Endothelial cell of umbilical vein (primary cell): ENCODE results near the gene LGALS3. TPM values are rescaled to one million over a fixed set of nuclear protein-coding genes. Genes with fewer than 3 reads are reported as not detected.

Source experiments
- BruUV-seq: library from RNA; stranded (reverse); fragments of 400-500 nt; replicated peaks from 2 replicates; lab custom pipeline; 2021; lab: Mats Ljungman, UMichigan
- CTCF ChIA-PET: fragments of 300-600, 350-600 bp; sonication (Branson Sonifier 250); formaldehyde crosslinking; loops from one replicate; lab custom pipeline; 2021; ENCODE audit warnings: antibody characterized with exemption, inconsistent platforms; lab: Charles Lee
- POLR2A ChIA-PET: fragments of 300-600, 350-600 bp; sonication (Branson Sonifier 250); formaldehyde crosslinking; loops from one replicate; lab custom pipeline; 2021; ENCODE audit warnings: antibody characterized with exemption, inconsistent platforms; lab: Charles Lee
- DNase-seq: peaks from one replicate; pipeline ENCODE4 v3.0.0-alpha.2; 2011; ENCODE audit warnings: low read depth, low spot score
- FAIRE-seq: peaks from 2 replicates; lab custom pipeline; 2011; peaks lifted over from hg19 to GRCh38; lab: Jason Lieb, UNC
- H2AFZ ChIP-seq: 2 replicates; pipeline ENCODE4 v1.6.0; 2012; ENCODE audit warnings: low read depth, low read length, control low read depth, inconsistent platforms
- H3K27ac ChIP-seq: 2 replicates; pipeline ENCODE4 v1.5.1; 2011; ENCODE audit warnings: low read depth, mild to moderate bottlenecking, control low read depth, low read length, moderate library complexity; ENCODE audit not compliant: insufficient read depth
- H3K27me3 ChIP-seq, 2 experiments: 2 replicates each; pipeline versions ENCODE4 v1.6.0 to v1.6.1; 2011; ENCODE audit warnings: low read length in 2 of 2, mixed read lengths in 1 of 2; ENCODE audit not compliant: control insufficient read depth in 2 of 2, insufficient read depth in 2 of 2
- H3K36me3 ChIP-seq, 2 experiments: 2 replicates in 1 of 2; 3 replicates in 1 of 2; pipeline ENCODE4 v1.5.1; 2011; ENCODE audit warnings: low read length in 2 of 2, mild to moderate bottlenecking in 1 of 2, moderate library complexity in 1 of 2; ENCODE audit not compliant: control insufficient read depth in 2 of 2, insufficient read depth in 2 of 2; ENCODE audit errors: extremely low read depth in 1 of 2
- H3K4me1 ChIP-seq: 3 replicates; pipeline ENCODE4 v1.5.1; 2011; ENCODE audit warnings: mild to moderate bottlenecking, low read length; ENCODE audit not compliant: control insufficient read depth, insufficient read depth; ENCODE audit errors: extremely low read depth
- H3K4me2 ChIP-seq: 2 replicates; pipeline ENCODE4 v1.6.1; 2011; ENCODE audit warnings: low read length, control low read depth, mixed read lengths; ENCODE audit not compliant: insufficient read depth
- H3K4me3 ChIP-seq, 3 experiments: fragments of 200-600 bp in 1 of 3; sonication (generic), shearing (Covaris generic) in 1 of 3; replicated peaks in 1 of 3; 2 replicates each; pipeline ENCODE4 v1.5.1; 2011 to 2016; ENCODE audit warnings: control low read depth in 3 of 3, low read length in 3 of 3, mild to moderate bottlenecking in 2 of 3, inconsistent platforms in 1 of 3, low read depth in 1 of 3, moderate library complexity in 1 of 3; ENCODE audit not compliant: insufficient read depth in 1 of 3
- H3K79me2 ChIP-seq: 2 replicates; pipeline ENCODE4 v1.6.0; 2012; ENCODE audit warnings: low read length, inconsistent platforms; ENCODE audit not compliant: control insufficient read depth, insufficient read depth
- H3K9ac ChIP-seq: replicated peaks from 2 replicates; pipeline ENCODE3; 2011; ENCODE audit warnings: low read length, control low read depth; ENCODE audit not compliant: insufficient read depth; ENCODE audit errors: extremely low read depth
- H3K9me1 ChIP-seq: replicated peaks from 3 replicates; pipeline ENCODE4 v1.6.0; 2011; ENCODE audit warnings: mild to moderate bottlenecking, low read length; ENCODE audit not compliant: control insufficient read depth, insufficient read depth; ENCODE audit errors: extremely low read depth
- H3K9me3 ChIP-seq: replicated peaks from 2 replicates; pipeline ENCODE4 v1.5.1; 2012; ENCODE audit warnings: low read length, inconsistent platforms; ENCODE audit not compliant: control insufficient read depth, insufficient read depth
- H4K20me1 ChIP-seq: replicated peaks from 2 replicates; pipeline ENCODE3; 2011; ENCODE audit warnings: mild to moderate bottlenecking, low read length; ENCODE audit not compliant: control insufficient read depth, insufficient read depth; ENCODE audit errors: extremely low read depth
- EZH2 ChIP-seq: IDR thresholded peaks from 2 replicates; pipeline ENCODE4 v1.6.1; 2012; ENCODE audit warnings: borderline replicate concordance, low read depth, mild to moderate bottlenecking, moderate library complexity, low read length, inconsistent platforms; ENCODE audit not compliant: severe bottlenecking
- FOS ChIP-seq: IDR thresholded peaks from 2 replicates; pipeline ENCODE4 v1.6.1; 2011; ENCODE audit warnings: mild to moderate bottlenecking, low read length, moderate library complexity, borderline replicate concordance; ENCODE audit not compliant: insufficient read depth
- GATA2 ChIP-seq: IDR thresholded peaks from 2 replicates; pipeline ENCODE4 v1.7.0; 2011; ENCODE audit warnings: low read depth, mild to moderate bottlenecking, moderate library complexity, mixed read lengths, low read length; ENCODE audit not compliant: insufficient read length, insufficient read depth
- JUN ChIP-seq: IDR thresholded peaks from 2 replicates; pipeline ENCODE4 v1.6.1; 2011; ENCODE audit warnings: borderline replicate concordance, low read depth; ENCODE audit not compliant: insufficient read length, insufficient read depth
- MAX ChIP-seq: IDR thresholded peaks from 2 replicates; pipeline ENCODE4 v1.6.1; 2011; ENCODE audit not compliant: insufficient read depth, insufficient read length
- MYC ChIP-seq: IDR thresholded peaks from one replicate; pipeline ENCODE4 v1.6.1; 2011; ENCODE audit warnings: mild to moderate bottlenecking, low read depth, low read length
- POLR2A ChIP-seq: IDR thresholded peaks from 2 replicates; pipeline ENCODE4 v1.6.1; 2012; ENCODE audit warnings: low read depth, mild to moderate bottlenecking, control low read depth, low read length
- POLR2AphosphoS5 ChIP-seq: IDR thresholded peaks from 2 replicates; pipeline ENCODE4 v1.6.1; 2012; ENCODE audit warnings: low read depth, mild to moderate bottlenecking, control low read depth, low read length, moderate library complexity; ENCODE audit not compliant: insufficient read depth
- dilution Hi-C: fragments of 300-500 bp; cut with MboI; formaldehyde crosslinking; loops from one replicate; pipeline ENCODE4 v1.15.0; 2019; ENCODE audit warnings: low sequenced_read_pairs; ENCODE audit not compliant: extremely low pct_ligation_motif_present
- intact Hi-C: fragments of 100-400 bp; cut with micrococcal nuclease; formaldehyde crosslinking; loops from one replicate; pipeline ENCODE4 v1.10.0; 2022
- polyA plus RNA-seq, 4 experiments: library from polyadenylated mRNA; depleted of rRNA in 3 of 4; stranded (reverse) in 3 of 4; unstranded in 1 of 4; fragments of >200 nt; gene quantifications; 2 replicates each; pipeline versions ENCODE4 v1.2.1 to v1.2.3, GENCODE V29; 2011 to 2012; ENCODE audit warnings: missing spikeins in 1 of 4
- total RNA-seq: library from RNA; stranded (reverse); gene quantifications from 2 replicates; pipeline ENCODE4 v1.2.3, GENCODE V29; 2021
- TF ChIP-seq, protein P1 (sequence below), 2 donors: IDR thresholded peaks; 1 replicate in 1 of 2; 2 replicates in 1 of 2; pipeline ENCODE4 v1.5.1; 2011; ENCODE audit warnings: low read length in 2 of 2, mild to moderate bottlenecking in 2 of 2, moderate library complexity in 2 of 2, control low read depth in 1 of 2, inconsistent platforms in 1 of 2, low read depth in 1 of 2; ENCODE audit not compliant: insufficient read depth in 1 of 2; ENCODE audit errors: extremely low read depth in 1 of 2

Gene LGALS3
- total and polyA plus RNA-seq, 2 donors (not counting 3 experiments of a cell fraction or from before 2014, with no cell fraction given): 33.8 to 55.1 TPM

DNA sequence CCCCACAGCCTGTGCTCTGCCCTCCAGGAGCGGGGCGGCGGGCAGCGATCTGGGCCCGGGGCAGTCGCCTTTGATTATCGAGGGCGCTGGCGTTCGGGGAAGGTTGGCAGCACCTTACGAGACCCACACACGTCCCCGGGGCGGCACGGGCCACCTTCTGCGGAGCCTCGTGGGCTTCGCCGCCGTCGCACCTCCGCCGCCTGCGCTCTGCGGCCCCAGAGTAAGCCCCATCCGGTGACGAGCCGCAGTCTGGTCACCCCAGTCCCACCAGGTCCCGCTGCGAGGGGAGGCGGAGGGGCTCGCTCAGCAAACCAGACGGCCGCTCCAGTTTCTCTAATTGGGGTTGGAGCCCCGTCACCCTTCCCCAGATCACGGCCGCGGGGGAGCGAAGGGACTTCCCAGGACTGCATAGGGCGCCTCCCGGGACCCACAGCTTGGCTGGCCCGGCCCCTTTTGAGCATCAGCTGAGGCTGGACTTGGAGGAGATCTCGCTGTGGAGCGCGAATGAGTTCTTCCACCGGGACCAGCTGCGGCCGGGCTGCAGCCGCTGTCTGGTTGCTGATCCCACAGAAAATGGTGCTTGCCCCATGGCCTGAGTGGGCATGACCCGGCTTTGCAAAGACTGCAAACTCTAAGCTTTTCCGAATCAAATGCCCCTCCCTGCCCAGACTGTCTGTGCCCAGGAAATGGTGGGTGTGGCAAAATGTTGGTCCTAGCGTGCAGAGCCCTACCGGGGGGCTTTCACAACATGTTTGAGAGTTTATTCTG, 560 bp downstream of the LGALS3 start:
- no peaks in the 10 kb centered on the region for H4K20me1 ChIP-seq
- H3K27ac ChIP-seq: peak overlapping the region; percentile 3
- POLR2A ChIA-PET: interaction anchor here (0.8 to 1.4 kb wide), 3 partner anchors 8 to 36 kb away, joined by 3 read pairs; no protein-coding TSS in a partner anchor
- peaks cover 3% of the 10 kb centered on the region for H3K4me1 ChIP-seq
- H3K27me3 ChIP-seq: no peaks in the 10 kb centered on the region
- no peaks in the 10 kb centered on the region for H3K9me3 ChIP-seq
- FAIRE-seq (peak; percentile 83), DNase-seq (peak; percentile 61)
- H3K9me1 ChIP-seq: no peaks in the 10 kb centered on the region
- H3K79me2 ChIP-seq: peaks cover 2% of the 10 kb centered on the region
- no peaks in the 10 kb centered on the region for H3K36me3 ChIP-seq
- BruUV-seq: TSS peak; percentile 12
- H3K4me2 ChIP-seq: peak overlapping the region; percentile 32
- peak overlapping the region; percentile 4 to 56 (median 20) for H3K4me3 ChIP-seq
- peak overlapping the region; percentile 75 for H3K9ac ChIP-seq
- peak; percentile 3 for TF ChIP-seq POLR2AphosphoS5
- TF ChIP-seq, protein P1, sequence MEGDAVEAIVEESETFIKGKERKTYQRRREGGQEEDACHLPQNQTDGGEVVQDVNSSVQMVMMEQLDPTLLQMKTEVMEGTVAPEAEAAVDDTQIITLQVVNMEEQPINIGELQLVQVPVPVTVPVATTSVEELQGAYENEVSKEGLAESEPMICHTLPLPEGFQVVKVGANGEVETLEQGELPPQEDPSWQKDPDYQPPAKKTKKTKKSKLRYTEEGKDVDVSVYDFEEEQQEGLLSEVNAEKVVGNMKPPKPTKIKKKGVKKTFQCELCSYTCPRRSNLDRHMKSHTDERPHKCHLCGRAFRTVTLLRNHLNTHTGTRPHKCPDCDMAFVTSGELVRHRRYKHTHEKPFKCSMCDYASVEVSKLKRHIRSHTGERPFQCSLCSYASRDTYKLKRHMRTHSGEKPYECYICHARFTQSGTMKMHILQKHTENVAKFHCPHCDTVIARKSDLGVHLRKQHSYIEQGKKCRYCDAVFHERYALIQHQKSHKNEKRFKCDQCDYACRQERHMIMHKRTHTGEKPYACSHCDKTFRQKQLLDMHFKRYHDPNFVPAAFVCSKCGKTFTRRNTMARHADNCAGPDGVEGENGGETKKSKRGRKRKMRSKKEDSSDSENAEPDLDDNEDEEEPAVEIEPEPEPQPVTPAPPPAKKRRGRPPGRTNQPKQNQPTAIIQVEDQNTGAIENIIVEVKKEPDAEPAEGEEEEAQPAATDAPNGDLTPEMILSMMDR (IDR thresholded peaks at IDR 0.05; ENCODE audit: extremely low read depth in 1 of 2, insufficient read depth in 1 of 2, low read depth in 1 of 2, low read length in 2 of 2): no peak
- CTCF ChIA-PET: interaction anchor here (1.1 to 1.8 kb wide), 4 partner anchors 10 to 31 kb away, joined by 3 to 5 read pairs (median 4); no protein-coding TSS in a partner anchor
- dilution Hi-C loops: no loop called here
- intact Hi-C loops: loop anchor here (1.0 kb wide), 4 partner anchors 21 to 78 kb away; partner anchors contain the start of gene MAPK1IP1L
- H2AFZ ChIP-seq: peak overlapping the region; percentile 32

DNA sequence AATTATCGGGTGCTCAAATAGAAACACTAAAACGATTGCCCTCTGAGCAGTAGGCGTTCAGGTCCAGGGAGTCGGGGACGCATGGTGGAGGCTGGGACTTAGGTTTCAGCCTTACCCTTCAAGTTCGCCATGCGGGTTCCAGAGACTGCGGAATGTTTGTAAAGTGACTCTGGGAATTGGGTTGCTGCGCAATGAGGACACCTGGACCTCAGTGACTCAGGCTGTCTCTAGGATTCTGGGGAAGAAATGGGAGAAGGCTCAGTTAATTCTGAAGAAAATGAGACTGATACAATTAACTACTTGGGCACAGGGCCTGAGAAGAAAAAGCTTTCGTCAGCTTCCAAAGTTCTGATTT, 1.1 kb downstream of the LGALS3 start:
- intact Hi-C loops: no loop called here
- DNase-seq (no peak), FAIRE-seq (no peak)
- ChIA-PET POLR2A (interaction anchor here (1.4 kb wide), 1 partner anchor 27 kb away, joined by 3 read pairs; no protein-coding TSS in a partner anchor), CTCF (interaction anchor here (1.2 to 1.8 kb wide), 3 partner anchors 9 to 31 kb away, joined by 3 to 5 read pairs (median 5); no protein-coding TSS in a partner anchor)
- Histone ChIP-seq H3K4me1 (peaks cover 3% of the 10 kb centered on the region), H3K9ac (peak overlapping the region; percentile 75), H3K27me3 (no peaks in the 10 kb centered on the region), H3K27ac (no peak overlapping the region), H3K36me3 (no peaks in the 10 kb centered on the region), H3K79me2 (peaks cover 2% of the 10 kb centered on the region), H3K9me1 (no peaks in the 10 kb centered on the region), H3K9me3 (no peaks in the 10 kb centered on the region), H4K20me1 (no peaks in the 10 kb centered on the region), H2AFZ (no peak overlapping the region), H3K4me3 (peak overlapping the region in 2 of 3 experiments; percentile 20 to 56), H3K4me2 (peak overlapping the region; percentile 32)
- TF ChIP-seq GATA2 (no peak), JUN (no peak), EZH2 (no peak), MAX (no peak), MYC (no peak), POLR2A (no peak), POLR2AphosphoS5 (no peak), FOS (no peak)
- TF ChIP-seq, protein P1 (IDR thresholded peaks at IDR 0.05; ENCODE audit: extremely low read depth in 1 of 2, insufficient read depth in 1 of 2, low read depth in 1 of 2, low read length in 2 of 2): no peak
- BruUV-seq: no TSS peak
- dilution Hi-C loops: no loop called here
